CD4-positive, alpha-beta T cell treated with Interleukin-15 for 4 hours (primary cell): ENCODE data around the gene GRM4.
A peak's percentile ranks its signal among the peaks of the same experiment; 100 is the strongest.

ENCODE experiments used
- DNase-seq: peaks from one replicate; pipeline ENCODE4 v3.0.0-alpha.2; 2020; ENCODE audit warnings: low spot score

The GRM4 gene

GRCh38 chr6:34157236-34157830 is 11.4 kb upstream of the GRM4 start:
- no peak for DNase-seq

GRCh38 chr6:34155471-34156300 is 9.8 kb upstream of the GRM4 start:
- DNase-seq = no peak

- DNase-seq = peak; percentile 51
Measured at GRCh38 chr6:34154668-34155447, 9.0 kb upstream of the GRM4 start.

GRCh38 chr6:34152806-34153520 is 7.1 kb upstream of the GRM4 start:
- DNase-seq = no peak

- no peak for DNase-seq
Measured at GRCh38 chr6:34152042-34152524, 6.2 kb upstream of the GRM4 start.

GRCh38 chr6:34151321-34152041 is 5.6 kb upstream of the GRM4 start:
- DNase-seq = no peak

GRCh38 chr6:34150766-34151165 is 4.9 kb upstream of the GRM4 start:
- DNase-seq = no peak

GRCh38 chr6:34149831-34150400 is 4.0 kb upstream of the GRM4 start:
- no peak for DNase-seq

GRCh38 chr6:34149452-34149810 is 3.5 kb upstream of the GRM4 start:
- no peak for DNase-seq

- DNase-seq = no peak
Measured at GRCh38 chr6:34148631-34149451, 3.0 kb upstream of the GRM4 start.

GRCh38 chr6:34147906-34148630 is 2.2 kb upstream of the GRM4 start:
- DNase-seq = no peak

- no peak for DNase-seq
Measured at GRCh38 chr6:34146801-34147592, 1.1 kb upstream of the GRM4 start.

- no peak for DNase-seq
Measured at GRCh38 chr6:34145161-34146020, 496 bp downstream of the GRM4 start.

GRCh38 chr6:34144581-34145160 is 1.2 kb downstream of the GRM4 start:
- DNase-seq = no peak

- DNase-seq = peak; percentile 4
Measured at GRCh38 chr6:34143884-34144580, 1.9 kb downstream of the GRM4 start.

- DNase-seq = no peak
Measured at GRCh38 chr6:34143196-34143883, 2.5 kb downstream of the GRM4 start.
